GM12891 (cell line): ENCODE data around the gene THBD.

Source experiments
- DNase-seq: peaks from one replicate; pipeline ENCODE4 v3.0.0; 2011; ENCODE audit warnings: low spot score; ENCODE audit not compliant: insufficient read length
- FAIRE-seq: peaks from 2 replicates; lab custom pipeline; 2011; peaks lifted over from hg19 to GRCh38; lab: Jason Lieb, UNC
- PAX5 ChIP-seq: IDR thresholded peaks from 2 replicates; pipeline ENCODE4 v1.6.1; 2011; ENCODE audit warnings: low read length, moderate library complexity, mild to moderate bottlenecking; ENCODE audit not compliant: insufficient read depth, severe bottlenecking
- POLR2A ChIP-seq: IDR thresholded peaks from 2 replicates; pipeline ENCODE4 v1.6.1; 2011; ENCODE audit warnings: low read depth, low read length, control low read depth
- POLR2AphosphoS5 ChIP-seq: IDR thresholded peaks from 2 replicates; pipeline ENCODE4 v1.6.1; 2011; ENCODE audit warnings: low read depth, low read length, control low read depth
- POU2F2 ChIP-seq: IDR thresholded peaks from 2 replicates; pipeline ENCODE4 v1.6.1; 2011; ENCODE audit warnings: low read depth, mild to moderate bottlenecking, control low read depth, low read length, moderate library complexity
- SPI1 ChIP-seq: IDR thresholded peaks from 2 replicates; pipeline ENCODE4 v1.6.1; 2011; ENCODE audit warnings: low read depth, low read length, control low read depth
- TAF1 ChIP-seq: IDR thresholded peaks from 2 replicates; pipeline ENCODE4 v1.6.1; 2011; ENCODE audit warnings: low read depth, low read length, control low read depth

THBD gene

GRCh38 chr20:23074052-23074451 is 24.6 kb upstream of the THBD start:
- FAIRE-seq = no peak
- DNase-seq = no peak
- TF ChIP-seq POLR2A (no peak), POU2F2 (no peak), TAF1 (no peak), SPI1 (no peak), POLR2AphosphoS5 (no peak), PAX5 (no peak)

GRCh38 chr20:23072892-23073586 is 23.6 kb upstream of the THBD start:
- TF ChIP-seq TAF1 (no peak), POLR2AphosphoS5 (no peak), SPI1 (no peak), POU2F2 (no peak), PAX5 (no peak), POLR2A (no peak)
- no peak for FAIRE-seq
- DNase-seq = no peak

- no peak for DNase-seq
- TF ChIP-seq TAF1 (no peak), SPI1 (no peak), POU2F2 (no peak), PAX5 (no peak), POLR2AphosphoS5 (no peak), POLR2A (no peak)
- no peak for FAIRE-seq
Observed at GRCh38 chr20:23071996-23072395, 22.5 kb upstream of the THBD start.

- no peak for FAIRE-seq
- TF ChIP-seq POU2F2 = no peak
- no peak for TF ChIP-seq POLR2A
- TF ChIP-seq TAF1 = no peak
- TF ChIP-seq PAX5 = no peak
- no peak for TF ChIP-seq POLR2AphosphoS5
- no peak for TF ChIP-seq SPI1
- DNase-seq = no peak
Observed at GRCh38 chr20:23071398-23071797, 21.9 kb upstream of the THBD start.

GRCh38 chr20:23069108-23069507 is 19.6 kb upstream of the THBD start:
- DNase-seq (no peak), FAIRE-seq (no peak)
- TF ChIP-seq POU2F2 (no peak), POLR2A (no peak), SPI1 (no peak), PAX5 (no peak), POLR2AphosphoS5 (no peak), TAF1 (no peak)

GRCh38 chr20:23068283-23068682 is 18.8 kb upstream of the THBD start:
- FAIRE-seq (no peak), DNase-seq (no peak)
- TF ChIP-seq POLR2A (no peak), POU2F2 (no peak), PAX5 (no peak), TAF1 (no peak), POLR2AphosphoS5 (no peak), SPI1 (no peak)

- no peak for TF ChIP-seq POU2F2
- TF ChIP-seq PAX5 = no peak
- no peak for TF ChIP-seq POLR2AphosphoS5
- TF ChIP-seq TAF1 = no peak
- DNase-seq = no peak
- FAIRE-seq = no peak
Observed at GRCh38 chr20:23066772-23067171, 17.3 kb upstream of the THBD start.

GRCh38 chr20:23065266-23066201 is 16.1 kb upstream of the THBD start:
- FAIRE-seq (no peak), DNase-seq (no peak)
- no peak for TF ChIP-seq TAF1
- no peak for TF ChIP-seq POU2F2
- TF ChIP-seq SPI1 = no peak
- no peak for TF ChIP-seq POLR2AphosphoS5
- no peak for TF ChIP-seq PAX5
- TF ChIP-seq POLR2A = no peak

GRCh38 chr20:23063581-23063980 is 14.1 kb upstream of the THBD start:
- FAIRE-seq (no peak), DNase-seq (no peak)
- TF ChIP-seq TAF1 (no peak), PAX5 (no peak), POLR2A (no peak), POU2F2 (no peak), SPI1 (no peak), POLR2AphosphoS5 (no peak)
